Effector memory CD4-positive, alpha-beta T cell (primary cell): ENCODE results near the gene AMIGO3.
"Not testable (repeated sequence)": the region's sequence is repeated elsewhere in the genome, so short reads cannot be mapped to it uniquely, and the experiment has no call there.

Experiments
- DNase-seq, 3 donors: peaks; one replicate each; pipeline ENCODE4 v3.0.0-alpha.2; 2020
- H3K27ac ChIP-seq: 2 replicates; pipeline ENCODE4 v1.7.0; 2013; ENCODE audit warnings: mild to moderate bottlenecking, low read length, moderate library complexity; ENCODE audit not compliant: insufficient read depth, poor library complexity, severe bottlenecking
- H3K27me3 ChIP-seq: replicated peaks from 2 replicates; pipeline ENCODE4 v1.7.0; 2013; ENCODE audit warnings: mild to moderate bottlenecking, low read length; ENCODE audit not compliant: insufficient read depth, control insufficient read depth, poor library complexity, severe bottlenecking
- H3K36me3 ChIP-seq: 2 replicates; pipeline ENCODE4 v1.7.0; 2013; ENCODE audit warnings: mild to moderate bottlenecking, low read length, moderate library complexity; ENCODE audit not compliant: control insufficient read depth, insufficient read depth
- H3K4me1 ChIP-seq: 2 replicates; pipeline ENCODE4 v1.7.0; 2013; ENCODE audit warnings: low read length, mild to moderate bottlenecking; ENCODE audit not compliant: control insufficient read depth, insufficient read depth, poor library complexity, severe bottlenecking
- H3K4me3 ChIP-seq: 2 replicates; pipeline ENCODE4 v1.7.0; 2013; ENCODE audit warnings: low read length, low read depth, mild to moderate bottlenecking; ENCODE audit not compliant: insufficient read depth, poor library complexity, severe bottlenecking
- H3K9me3 ChIP-seq: 2 replicates; pipeline ENCODE4 v1.7.0; 2013; ENCODE audit warnings: mild to moderate bottlenecking, low read length, moderate library complexity; ENCODE audit not compliant: control insufficient read depth
- total RNA-seq, 3 donors: gene quantifications; one replicate each; lab custom pipeline; 2026; lab: John Stamatoyannopoulos, UW

Gene AMIGO3
- total RNA-seq, result 0 reads per million in 3 donors

- DNase-seq, result peak; percentile 82 to 90 (median 90)
- H3K4me3 ChIP-seq, result peak within 1 kb of the TSS; percentile 72
- H3K9me3 ChIP-seq, result no peaks in the 10 kb centered on the region
- peaks cover 17% of the 10 kb centered on the region for H3K36me3 ChIP-seq
- H3K4me1 ChIP-seq, result peaks cover 18% of the 10 kb centered on the region
- no peaks in the 10 kb centered on the region for H3K27me3 ChIP-seq
- peak within 1 kb of the TSS; percentile 66 for H3K27ac ChIP-seq
Observed at GRCh38 chr3:49719214-49719884, at the start of gene AMIGO3. Gene AMIGO3 (minus strand): TSS chr3:49719684. CDS start chr3:49719465, 219 bp downstream.

- DNase-seq, result no peak
- no peaks in the 10 kb centered on the region for H3K27me3 ChIP-seq
- H3K9me3 ChIP-seq, result no peaks in the 10 kb centered on the region
- no peak overlapping the region for H3K27ac ChIP-seq
- no peak overlapping the region for H3K4me3 ChIP-seq
- H3K36me3 ChIP-seq, result no peaks in the 10 kb centered on the region
- H3K4me1 ChIP-seq, result no peaks in the 10 kb centered on the region
Observed at GRCh38 chr3:49763981-49764380, 44.5 kb upstream of the AMIGO3 start.

GRCh38 chr3:49761661-49762060 is 42.2 kb upstream of the AMIGO3 start:
- Histone ChIP-seq H3K4me1 (no peaks in the 10 kb centered on the region), H3K4me3 (no peak overlapping the region), H3K27me3 (no peaks in the 10 kb centered on the region), H3K36me3 (no peaks in the 10 kb centered on the region), H3K9me3 (no peaks in the 10 kb centered on the region), H3K27ac (no peak overlapping the region)
- DNase-seq, result no peak

GRCh38 chr3:49759226-49759625 is 39.7 kb upstream of the AMIGO3 start:
- no peaks in the 10 kb centered on the region for H3K4me1 ChIP-seq
- H3K9me3 ChIP-seq, result no peaks in the 10 kb centered on the region
- H3K27ac ChIP-seq, result no peak overlapping the region
- H3K36me3 ChIP-seq, result no peaks in the 10 kb centered on the region
- H3K4me3 ChIP-seq, result no peak overlapping the region
- no peak for DNase-seq
- H3K27me3 ChIP-seq, result no peaks in the 10 kb centered on the region

- Histone ChIP-seq H3K36me3 (no peaks in the 10 kb centered on the region), H3K27me3 (no peaks in the 10 kb centered on the region), H3K27ac (no peak overlapping the region), H3K9me3 (no peaks in the 10 kb centered on the region), H3K4me3 (no peak overlapping the region), H3K4me1 (no peaks in the 10 kb centered on the region)
- DNase-seq, result no peak
Observed at GRCh38 chr3:49757197-49757596, 37.7 kb upstream of the AMIGO3 start.

GRCh38 chr3:49756036-49756435 is 36.6 kb upstream of the AMIGO3 start:
- Histone ChIP-seq H3K27ac (no peak overlapping the region), H3K27me3 (no peaks in the 10 kb centered on the region), H3K36me3 (no peaks in the 10 kb centered on the region), H3K4me1 (no peaks in the 10 kb centered on the region), H3K4me3 (no peak overlapping the region), H3K9me3 (no peaks in the 10 kb centered on the region)
- DNase-seq, result no peak

GRCh38 chr3:49754536-49754935 is 35.1 kb upstream of the AMIGO3 start:
- no peaks in the 10 kb centered on the region for H3K27me3 ChIP-seq
- H3K4me1 ChIP-seq, result no peaks in the 10 kb centered on the region
- no peaks in the 10 kb centered on the region for H3K9me3 ChIP-seq
- DNase-seq, result no peak
- H3K4me3 ChIP-seq, result no peak overlapping the region
- H3K36me3 ChIP-seq, result no peaks in the 10 kb centered on the region
- no peak overlapping the region for H3K27ac ChIP-seq

GRCh38 chr3:49751501-49751900 is 32.0 kb upstream of the AMIGO3 start:
- no peaks in the 10 kb centered on the region for H3K9me3 ChIP-seq
- peaks cover 21% of the 10 kb centered on the region for H3K36me3 ChIP-seq
- no peak for DNase-seq
- no peaks in the 10 kb centered on the region for H3K4me1 ChIP-seq
- no peak overlapping the region for H3K27ac ChIP-seq
- no peak overlapping the region for H3K4me3 ChIP-seq
- H3K27me3 ChIP-seq, result no peaks in the 10 kb centered on the region

GRCh38 chr3:49750056-49750455 is 30.6 kb upstream of the AMIGO3 start:
- H3K36me3 ChIP-seq, result peaks cover 25% of the 10 kb centered on the region
- no peaks in the 10 kb centered on the region for H3K4me1 ChIP-seq
- DNase-seq, result no peak
- H3K27ac ChIP-seq, result no peak overlapping the region
- no peak overlapping the region for H3K4me3 ChIP-seq
- no peaks in the 10 kb centered on the region for H3K27me3 ChIP-seq
- H3K9me3 ChIP-seq, result no peaks in the 10 kb centered on the region

- not testable (repeated sequence) for DNase-seq, H3K27ac ChIP-seq, H3K4me1 ChIP-seq, H3K9me3 ChIP-seq, H3K27me3 ChIP-seq, H3K4me3 ChIP-seq
- H3K36me3 ChIP-seq, result peaks cover 25% of the 10 kb centered on the region
Observed at GRCh38 chr3:49748874-49749273, 29.4 kb upstream of the AMIGO3 start.
